T-cell (primary cell): ENCODE results near the gene PCDHGB6. TPM values are rescaled to one million over a fixed set of nuclear protein-coding genes. Genes with fewer than 3 reads are reported as not detected.
"Not testable (repeated sequence)": the region's sequence is repeated elsewhere in the genome, so short reads cannot be mapped to it uniquely, and the experiment has no call there.

Source experiments
- ATAC-seq, 4 experiments: fragments of 200-7000 bp in 3 of 4; fragments of 150-1000 bp in 1 of 4; cut with Tn5 transposase; replicated peaks in 1 of 4; 1 replicate in 3 of 4; 2 replicates in 1 of 4; pipeline ENCODE4 v1.10.0; 2021; ENCODE audit warnings: moderate library complexity in 3 of 4, mild to moderate bottlenecking in 2 of 4, moderate number of reproducible peaks in 1 of 4
- CTCF ChIA-PET, 2 donors: fragments of 300-600 bp; sonication (Branson Sonifier 250); formaldehyde crosslinking; loops; one replicate each; lab custom pipeline; 2022; ENCODE audit warnings: antibody characterized with exemption in 2 of 2; lab: Charles Lee
- POLR2A ChIA-PET, 2 donors: fragments of 300-600 bp; sonication (Branson Sonifier 250); formaldehyde crosslinking; loops; one replicate each; lab custom pipeline; 2022; ENCODE audit warnings: antibody characterized with exemption in 2 of 2; lab: Charles Lee
- DNase-seq, 35 experiments: peaks; one replicate each; pipeline versions ENCODE4 v3.0.0 to v3.0.0-alpha.2; 2013 to 2023
- H3K27ac ChIP-seq: one replicate; pipeline ENCODE4 v1.5.1; 2013; ENCODE audit warnings: low read length
- H3K27me3 ChIP-seq, 2 experiments: replicated peaks in 1 of 2; 1 replicate in 1 of 2; 2 replicates in 1 of 2; pipeline versions ENCODE4 v1.6.1 to v1.7.0; 2013; ENCODE audit warnings: low read length in 1 of 2, mixed read lengths in 1 of 2; ENCODE audit not compliant: control insufficient read depth in 2 of 2, insufficient read depth in 2 of 2; ENCODE audit errors: extremely low read depth in 1 of 2
- H3K36me3 ChIP-seq, 2 donors: 1 replicate in 1 of 2; 2 replicates in 1 of 2; pipeline versions ENCODE4 v1.6.1 to v1.7.0; 2013; ENCODE audit warnings: low read length in 1 of 2; ENCODE audit not compliant: control insufficient read depth in 2 of 2, insufficient read depth in 1 of 2; ENCODE audit errors: extremely low read depth in 1 of 2
- H3K4me1 ChIP-seq, 2 experiments: 1 replicate in 1 of 2; 2 replicates in 1 of 2; pipeline versions ENCODE4 v1.6.1 to v1.7.0; 2013; ENCODE audit warnings: low read length in 2 of 2, mixed read lengths in 1 of 2; ENCODE audit not compliant: insufficient read depth in 2 of 2, control insufficient read depth in 1 of 2; ENCODE audit errors: extremely low read depth in 1 of 2
- H3K4me3 ChIP-seq, 2 donors: 1 replicate in 1 of 2; 2 replicates in 1 of 2; pipeline versions ENCODE4 v1.5.1 to v1.7.0; 2013; ENCODE audit warnings: mild to moderate bottlenecking in 2 of 2, low read length in 1 of 2, moderate library complexity in 1 of 2; ENCODE audit not compliant: control insufficient read depth in 1 of 2; ENCODE audit errors: extremely low read depth in 1 of 2
- H3K9me3 ChIP-seq: 2 replicates; pipeline ENCODE4 v1.7.0; 2013
- H3K27ac Mint-ChIP-seq, 2 donors: one replicate each; pipeline ENCODE4 v1.8.0; 2020 to 2021; ENCODE audit warnings: mild to moderate bottlenecking in 2 of 2, mixed read lengths in 2 of 2
- H3K27me3 Mint-ChIP-seq, 2 donors: one replicate each; pipeline ENCODE4 v1.8.0; 2021 to 2022; ENCODE audit warnings: mixed read lengths in 2 of 2
- H3K36me3 Mint-ChIP-seq: one replicate; pipeline ENCODE4 v1.8.0; 2021; ENCODE audit warnings: mixed read lengths
- H3K4me1 Mint-ChIP-seq, 3 donors: one replicate each; pipeline ENCODE4 v1.8.0; 2020 to 2022; ENCODE audit warnings: mixed read lengths in 3 of 3, mild to moderate bottlenecking in 1 of 3
- H3K4me3 Mint-ChIP-seq, 3 donors: one replicate each; pipeline ENCODE4 v1.8.0; 2020 to 2022; ENCODE audit warnings: mild to moderate bottlenecking in 3 of 3, mixed read lengths in 3 of 3, moderate library complexity in 3 of 3
- H3K9me3 Mint-ChIP-seq, 3 donors: one replicate each; pipeline ENCODE4 v1.8.0; 2020 to 2022; ENCODE audit warnings: mixed read lengths in 3 of 3
- WGBS: methylation state at CpG from one replicate; pipeline ENCODE4 v1.1.5; 2013; ENCODE audit warnings: missing lambda C conversion rate; ENCODE audit not compliant: insufficient coverage; 5-methylcytosine and 5-hydroxymethylcytosine counted together
- total RNA-seq, 35 experiments: library from RNA in 6 of 35; stranded (reverse) in 6 of 35; fragments of 120-200 nt in 1 of 35; gene quantifications; one replicate each; pipeline versions ENCODE4 v1.2.1 to v1.2.4 and lab custom pipeline; 2013 to 2026

Gene PCDHGB6
- total RNA-seq, 5 donors from 2014 or later (not counting 1 experiment from before 2014, with no cell fraction given) = 0.19 to 0.59 (median 0.37) TPM; not detected in 1

DNA sequence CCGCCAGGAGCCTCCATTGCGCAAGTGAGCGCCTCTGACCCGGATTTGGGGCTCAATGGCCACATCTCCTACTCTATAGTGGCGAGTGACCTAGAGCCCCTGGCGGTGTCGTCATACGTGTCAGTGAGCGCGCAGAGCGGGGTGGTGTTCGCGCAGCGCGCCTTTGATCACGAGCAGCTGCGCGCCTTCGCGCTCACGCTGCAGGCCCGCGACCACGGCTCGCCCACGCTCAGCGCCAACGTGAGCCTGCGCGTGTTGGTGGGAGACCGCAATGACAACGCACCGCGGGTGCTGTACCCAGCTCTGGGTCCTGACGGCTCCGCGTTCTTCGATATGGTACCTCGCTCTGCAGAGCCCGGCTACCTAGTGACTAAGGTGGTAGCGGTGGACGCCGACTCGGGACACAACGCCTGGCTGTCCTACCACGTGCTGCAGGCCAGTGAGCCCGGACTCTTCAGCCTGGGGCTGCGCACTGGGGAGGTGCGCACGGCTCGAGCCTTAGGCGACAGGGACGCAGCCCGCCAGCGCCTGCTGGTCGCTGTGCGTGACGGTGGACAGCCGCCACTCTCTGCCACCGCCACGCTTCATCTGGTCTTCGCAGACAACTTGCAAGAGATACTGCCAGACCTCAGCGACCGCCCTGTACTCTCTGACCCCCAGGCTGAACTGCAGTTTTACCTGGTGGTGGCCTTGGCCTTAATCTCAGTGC is 1.9 kb downstream of the PCDHGB6 start:
- ATAC-seq (no peak), DNase-seq (no peak)
- ChIA-PET POLR2A (no interaction called here), CTCF (interaction anchor here (0.7 to 1.0 kb wide), 4 partner anchors 89 to 1114 kb away, joined by 3 to 5 read pairs (median 3); partner anchors contain the start of gene TAF7 (in 1 of the 2))
- H3K36me3 ChIP-seq = no peaks in the 10 kb centered on the region
- no peak overlapping the region for H3K27ac ChIP-seq
- peaks cover 4% of the 10 kb centered on the region for H3K9me3 ChIP-seq
- Mint-ChIP-seq H3K27ac (no peak overlapping the region), H3K4me1 (peaks cover 18 to 22% (median 20%) of the 10 kb centered on the region in 3 donors), H3K9me3 (peaks cover 17 to 29% (median 23%) of the 10 kb centered on the region in 3 donors), H3K36me3 (peaks cover 16% of the 10 kb centered on the region), H3K27me3 (peaks cover 64 to 85% of the 10 kb centered on the region in 2 donors), H3K4me3 (no peak overlapping the region)
- H3K27me3 ChIP-seq = peaks cover 22 to 68% of the 10 kb centered on the region in 2 experiments
- 46% methylated on average over 63 of the region's 64 CpGs for WGBS
- peak overlapping the region in 1 of 2 donors; percentile 21 for H3K4me3 ChIP-seq
- H3K4me1 ChIP-seq = peaks cover 0 to 11% of the 10 kb centered on the region in 2 experiments

DNA sequence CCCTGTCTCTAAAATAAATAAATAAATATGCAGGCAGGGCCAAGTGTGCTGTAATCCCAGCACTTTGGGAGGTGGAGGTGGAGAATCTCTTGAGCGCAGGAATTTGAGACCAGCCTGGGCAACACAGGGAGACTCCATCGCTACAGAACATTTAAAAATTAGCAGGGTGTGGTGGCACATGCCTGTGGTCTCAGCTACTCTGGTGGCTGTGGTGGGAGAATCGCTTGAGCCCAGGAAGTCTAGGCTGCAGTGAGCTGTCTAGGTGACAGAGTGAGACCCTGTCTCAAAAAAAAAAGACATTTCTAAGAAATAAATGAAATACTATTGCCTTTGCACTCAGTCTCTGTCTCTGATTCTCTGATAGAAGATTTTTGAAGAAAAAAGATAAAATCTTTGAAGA is 3.8 kb downstream of the PCDHGB6 start:
- POLR2A ChIA-PET = no interaction called here
- no peak overlapping the region for H3K27ac ChIP-seq

DNA sequence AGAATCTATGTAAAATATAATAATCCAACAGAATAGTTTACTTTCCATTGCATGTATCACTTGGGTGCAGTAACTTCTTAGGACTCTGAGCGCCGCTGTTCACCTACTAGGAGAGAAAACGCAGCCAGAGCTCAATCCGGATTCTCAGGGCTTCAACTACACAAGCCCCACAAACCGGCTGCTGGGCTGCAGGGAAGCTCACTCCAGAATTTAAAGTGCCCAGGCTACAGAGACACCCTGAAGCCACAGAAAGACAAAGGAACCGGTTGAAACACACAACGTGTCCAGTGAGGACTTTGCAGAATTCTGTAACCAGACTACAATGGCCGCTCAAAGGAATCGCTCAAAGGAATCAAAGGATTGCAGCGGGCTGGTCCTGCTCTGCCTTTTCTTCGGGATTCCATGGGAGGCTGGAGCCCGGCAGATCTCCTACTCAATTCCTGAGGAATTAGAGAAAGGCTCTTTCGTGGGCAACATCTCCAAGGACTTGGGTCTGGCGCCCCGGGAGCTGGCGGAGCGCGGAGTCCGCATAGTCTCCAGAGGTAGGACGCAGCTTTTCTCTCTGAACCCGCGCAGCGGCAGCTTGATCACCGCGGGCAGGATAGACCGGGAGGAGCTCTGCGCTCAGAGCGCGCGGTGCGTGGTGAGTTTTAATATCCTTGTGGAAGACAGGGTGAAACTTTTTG is 5.2 kb downstream of the PCDHGB6 start, which contains the start of gene PCDHGA10:
Gene PCDHGA10, plus strand, starts transcription at position 134 of the 686 bp plus-strand sequence. Its CDS starts 189 bp downstream, at position 323.
- ATAC-seq = peak; percentile 78 to 84 (median 82)
- Histone ChIP-seq H3K9me3 (no peaks in the 10 kb centered on the region), H3K4me3 (peak within 1 kb of the TSS; percentile 41 to 68), H3K36me3 (no peaks in the 10 kb centered on the region), H3K4me1 (peaks cover 0 to 18% of the 10 kb centered on the region in 2 experiments), H3K27me3 (peaks cover 15 to 63% of the 10 kb centered on the region in 2 experiments), H3K27ac (no peak within 1 kb of the TSS)
- Mint-ChIP-seq H3K4me3 (peak within 1 kb of the TSS; percentile 77 to 85 (median 78)), H3K9me3 (peaks cover 20 to 23% (median 21%) of the 10 kb centered on the region in 3 donors), H3K27me3 (peaks cover 57 to 80% of the 10 kb centered on the region in 2 donors), H3K4me1 (peaks cover 22 to 35% (median 23%) of the 10 kb centered on the region in 3 donors), H3K36me3 (peaks cover 18% of the 10 kb centered on the region), H3K27ac (peak within 1 kb of the TSS; percentile 34)
- DNase-seq = peak in 32 of 35 experiments; percentile 15 to 69 (median 46)
- POLR2A ChIA-PET = interaction anchor here in 1 of 2 donors (1.3 kb wide), 1 partner anchor 151 kb away, joined by 5 read pairs; no protein-coding TSS in a partner anchor
- CTCF ChIA-PET = interaction anchor here (0.6 to 2.1 kb wide), 22 partner anchors 9 to 192 kb away, joined by 3 to 29 read pairs (median 5); partner anchors contain the start of genes PCDHGA11 (in 1 of the 2), PCDHGA12 (in 1 of the 2), PCDHGB3 (in 1 of the 2) and PCDHGB5 (in 1 of the 2)
- WGBS = 16% methylated on average over 23 of the region's 31 CpGs

More for the DNA sequence above, 3.8 kb downstream of the PCDHGB6 start:
- H3K4me1 Mint-ChIP-seq = peaks cover 21 to 28% (median 24%) of the 10 kb centered on the region in 3 donors
- H3K27me3 ChIP-seq = peaks cover 20 to 60% of the 10 kb centered on the region in 2 experiments
- no peak overlapping the region for H3K4me3 Mint-ChIP-seq
- peaks cover 17 to 24% (median 19%) of the 10 kb centered on the region in 3 donors for H3K9me3 Mint-ChIP-seq
- no peaks in the 10 kb centered on the region for H3K36me3 ChIP-seq
- ATAC-seq (no peak), DNase-seq (no peak)
- CTCF ChIA-PET = interaction anchor here in 1 of 2 donors (1.0 kb wide), 1 partner anchor 152 kb away, joined by 4 read pairs; no protein-coding TSS in a partner anchor
- H3K27me3 Mint-ChIP-seq = peaks cover 60 to 80% of the 10 kb centered on the region in 2 donors
- H3K36me3 Mint-ChIP-seq = peaks cover 16% of the 10 kb centered on the region
- WGBS = 63% methylated on average over 2 of the region's 3 CpGs
- no peak overlapping the region for H3K27ac Mint-ChIP-seq
- peaks cover 0 to 11% of the 10 kb centered on the region in 2 experiments for H3K4me1 ChIP-seq
- H3K9me3 ChIP-seq = peaks cover 4% of the 10 kb centered on the region
- H3K4me3 ChIP-seq = no peak overlapping the region

DNA sequence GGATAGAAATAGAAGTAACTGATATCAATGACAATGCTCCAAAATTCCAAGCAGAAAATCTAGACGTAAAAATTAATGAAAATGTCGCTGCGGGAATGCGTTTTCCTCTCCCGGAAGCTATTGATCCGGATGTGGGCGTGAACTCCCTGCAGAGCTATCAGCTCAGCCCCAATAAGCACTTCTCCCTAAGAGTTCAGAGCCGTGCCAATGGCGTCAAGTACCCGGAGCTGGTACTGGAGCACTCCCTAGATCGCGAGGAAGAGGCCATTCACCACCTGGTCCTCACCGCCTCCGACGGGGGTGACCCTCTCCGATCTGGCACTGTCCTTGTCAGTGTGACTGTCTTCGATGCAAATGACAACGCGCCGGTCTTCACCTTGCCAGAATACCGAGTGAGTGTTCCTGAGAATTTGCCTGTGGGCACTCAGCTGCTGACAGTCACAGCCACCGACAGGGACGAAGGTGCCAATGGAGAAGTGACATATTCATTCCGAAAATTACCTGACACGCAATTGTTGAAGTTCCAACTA is 5.8 kb downstream of the PCDHGB6 start:
- WGBS = 25% methylated on average over 21 of the region's 25 CpGs
- H3K4me1 ChIP-seq = peaks cover 0 to 18% of the 10 kb centered on the region in 2 experiments
- peak overlapping the region in 1 of 2 donors; percentile 34 for H3K27ac Mint-ChIP-seq
- H3K36me3 Mint-ChIP-seq = peaks cover 21% of the 10 kb centered on the region
- H3K27ac ChIP-seq = no peak overlapping the region
- H3K4me1 Mint-ChIP-seq = peaks cover 20 to 36% (median 23%) of the 10 kb centered on the region in 3 donors
- ChIA-PET CTCF (interaction anchor here (0.6 to 2.1 kb wide), 18 partner anchors 8 to 824 kb away, joined by 3 to 29 read pairs (median 5); partner anchors contain the start of genes PCDHGA11 (in 1 of the 2), PCDHGA12 (in 1 of the 2) and PCDHGB5 (in 1 of the 2)), POLR2A (interaction anchor here in 1 of 2 donors (1.3 kb wide), 1 partner anchor 150 kb away, joined by 5 read pairs; no protein-coding TSS in a partner anchor)
- H3K36me3 ChIP-seq = no peaks in the 10 kb centered on the region
- H3K9me3 ChIP-seq = no peaks in the 10 kb centered on the region
- H3K27me3 ChIP-seq = peaks cover 21 to 62% of the 10 kb centered on the region in 2 experiments
- peak overlapping the region; percentile 41 to 68 for H3K4me3 ChIP-seq
- ATAC-seq (peak in 1 of 4 experiments; percentile 21), DNase-seq (no peak)
- peak overlapping the region; percentile 77 to 85 (median 78) for H3K4me3 Mint-ChIP-seq
- H3K27me3 Mint-ChIP-seq = peaks cover 60 to 80% of the 10 kb centered on the region in 2 donors
- H3K9me3 Mint-ChIP-seq = peaks cover 20 to 25% (median 25%) of the 10 kb centered on the region in 3 donors

DNA sequence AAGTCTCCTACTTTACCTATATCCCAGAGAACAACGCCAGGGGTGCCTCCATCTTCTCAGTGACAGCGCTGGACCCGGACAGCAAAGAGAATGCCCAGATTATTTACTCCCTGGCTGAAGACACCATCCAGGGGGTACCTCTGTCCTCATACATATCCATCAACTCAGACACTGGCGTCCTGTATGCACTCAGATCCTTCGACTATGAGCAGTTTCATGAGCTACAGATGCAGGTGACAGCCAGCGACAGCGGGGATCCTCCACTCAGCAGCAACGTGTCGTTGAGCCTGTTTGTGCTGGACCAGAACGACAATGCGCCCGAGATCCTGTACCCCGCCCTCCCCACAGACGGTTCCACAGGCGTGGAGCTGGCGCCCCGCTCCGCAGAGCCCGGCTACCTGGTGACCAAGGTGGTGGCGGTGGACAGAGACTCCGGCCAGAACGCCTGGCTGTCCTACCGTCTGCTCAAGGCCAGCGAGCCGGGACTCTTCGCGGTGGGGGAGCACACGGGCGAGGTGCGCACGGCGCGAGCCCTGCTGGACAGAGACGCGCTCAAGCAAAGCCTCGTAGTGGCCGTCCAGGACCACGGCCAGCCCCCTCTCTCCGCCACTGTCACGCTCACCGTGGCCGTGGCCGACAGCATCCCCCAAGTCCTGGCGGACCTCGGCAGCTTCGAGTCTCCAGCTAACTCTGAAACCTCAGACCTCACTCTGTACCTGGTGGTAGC is 6.9 kb downstream of the PCDHGB6 start:
- WGBS = 38% methylated on average over 41 of the region's 46 CpGs
- H3K9me3 ChIP-seq, H3K27ac ChIP-seq, H3K4me3 ChIP-seq, POLR2A ChIA-PET, ATAC-seq, H3K27ac Mint-ChIP-seq, H3K36me3 ChIP-seq, DNase-seq: not testable (repeated sequence)
- H3K4me1 Mint-ChIP-seq = peaks cover 20 to 36% (median 23%) of the 10 kb centered on the region in 3 donors
- H3K36me3 Mint-ChIP-seq = peaks cover 20% of the 10 kb centered on the region
- CTCF ChIA-PET = interaction anchor here (0.6 kb wide), 3 partner anchors 93 to 825 kb away, joined by 3 to 4 read pairs (median 3); no protein-coding TSS in a partner anchor
- H3K4me3 Mint-ChIP-seq = peak overlapping the region in 1 of 3 donors; percentile 78
- Histone ChIP-seq H3K4me1 (peaks cover 0 to 18% of the 10 kb centered on the region in 2 experiments), H3K27me3 (peaks cover 27 to 64% of the 10 kb centered on the region in 2 experiments)
- peaks cover 55 to 77% of the 10 kb centered on the region in 2 donors for H3K27me3 Mint-ChIP-seq
- peaks cover 14 to 23% (median 22%) of the 10 kb centered on the region in 3 donors for H3K9me3 Mint-ChIP-seq
